ENCODE data around the gene MN1.

The MN1 gene

DNA sequence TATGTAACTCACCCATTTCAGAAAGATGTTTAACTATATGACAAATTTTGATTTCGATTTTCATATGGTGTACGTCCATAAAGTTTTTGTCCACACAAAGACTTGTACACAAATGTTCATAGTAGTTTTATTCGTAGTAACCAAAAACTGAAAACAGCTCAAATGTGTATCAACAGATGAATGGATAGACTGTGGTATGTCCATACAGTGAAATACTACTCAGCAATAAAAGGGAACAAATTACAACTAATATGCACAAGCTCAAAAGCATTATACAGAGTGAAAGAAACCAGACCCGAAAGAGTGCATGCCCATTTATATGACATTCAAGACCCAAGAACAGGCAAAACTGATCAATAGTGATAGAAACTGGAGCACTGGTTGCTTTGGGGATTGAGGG lies 64.0 kb downstream of the MN1 start:
- no peaks in the 10 kb centered on the region for H3F3A ChIP-seq (ENCODE audit: control insufficient read depth, insufficient read depth)
- TF ChIP-seq EZH2phosphoT487 (IDR thresholded peaks at IDR 0.05; ENCODE audit: borderline replicate concordance, low read length) = no peak
- TF ChIP-seq, protein P1, sequence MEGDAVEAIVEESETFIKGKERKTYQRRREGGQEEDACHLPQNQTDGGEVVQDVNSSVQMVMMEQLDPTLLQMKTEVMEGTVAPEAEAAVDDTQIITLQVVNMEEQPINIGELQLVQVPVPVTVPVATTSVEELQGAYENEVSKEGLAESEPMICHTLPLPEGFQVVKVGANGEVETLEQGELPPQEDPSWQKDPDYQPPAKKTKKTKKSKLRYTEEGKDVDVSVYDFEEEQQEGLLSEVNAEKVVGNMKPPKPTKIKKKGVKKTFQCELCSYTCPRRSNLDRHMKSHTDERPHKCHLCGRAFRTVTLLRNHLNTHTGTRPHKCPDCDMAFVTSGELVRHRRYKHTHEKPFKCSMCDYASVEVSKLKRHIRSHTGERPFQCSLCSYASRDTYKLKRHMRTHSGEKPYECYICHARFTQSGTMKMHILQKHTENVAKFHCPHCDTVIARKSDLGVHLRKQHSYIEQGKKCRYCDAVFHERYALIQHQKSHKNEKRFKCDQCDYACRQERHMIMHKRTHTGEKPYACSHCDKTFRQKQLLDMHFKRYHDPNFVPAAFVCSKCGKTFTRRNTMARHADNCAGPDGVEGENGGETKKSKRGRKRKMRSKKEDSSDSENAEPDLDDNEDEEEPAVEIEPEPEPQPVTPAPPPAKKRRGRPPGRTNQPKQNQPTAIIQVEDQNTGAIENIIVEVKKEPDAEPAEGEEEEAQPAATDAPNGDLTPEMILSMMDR (IDR thresholded peaks at IDR 0.05; ENCODE audit: low read depth, low read length, poor library complexity, severe bottlenecking) = no peak
- no peaks in the 10 kb centered on the region for H3K9me2 ChIP-seq (replicated peaks; ENCODE audit: control insufficient read depth, low read length)
- H3K27me3 ChIP-seq (ENCODE audit: control insufficient read depth, low read length) = no peaks in the 10 kb centered on the region
- no peaks in the 10 kb centered on the region for H3K36me3 ChIP-seq (ENCODE audit: control insufficient read depth, low read length)
- H3K79me2 ChIP-seq (ENCODE audit: control insufficient read depth, low read length) = no peaks in the 10 kb centered on the region
- no peak overlapping the region for H3K27ac ChIP-seq (ENCODE audit: low read depth, low read length)
- H3K4me3 ChIP-seq (ENCODE audit: low read length) = no peak overlapping the region
- no peak overlapping the region for H3K4me2 ChIP-seq (ENCODE audit: low read length)
- no peaks in the 10 kb centered on the region for H4K20me1 ChIP-seq (ENCODE audit: control insufficient read depth, insufficient read depth, low read depth, low read length)
- no peaks in the 10 kb centered on the region for H3K9me3 ChIP-seq (ENCODE audit: control insufficient read depth, insufficient read depth, low read length)
- H3K4me1 ChIP-seq (ENCODE audit: control insufficient read depth, low read length) = no peaks in the 10 kb centered on the region

DNA sequence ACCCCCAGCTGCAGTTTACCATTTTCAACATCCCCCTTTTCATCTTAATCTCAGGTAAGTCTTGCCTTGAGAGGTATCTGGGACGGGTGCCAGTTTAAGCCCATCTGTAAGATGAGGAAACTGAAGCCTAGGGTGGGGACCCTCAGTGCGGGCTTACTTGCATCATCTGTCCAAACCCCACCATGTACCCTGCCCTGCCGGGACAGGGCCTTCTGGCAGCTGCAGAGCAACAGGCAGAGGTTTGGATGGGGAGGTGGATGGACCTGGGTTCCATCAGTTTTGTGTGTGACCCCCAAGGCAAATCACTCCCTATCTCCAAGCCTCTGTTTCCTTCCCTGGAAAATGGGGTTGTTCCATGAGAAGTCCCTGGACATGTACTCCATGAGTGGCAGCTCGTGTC lies 67.5 kb downstream of the MN1 start:
- Histone ChIP-seq H3K79me2 (ENCODE audit: control insufficient read depth, low read length) (no peaks in the 10 kb centered on the region), H3K27ac (ENCODE audit: low read depth, low read length) (no peak overlapping the region), H3K4me2 (ENCODE audit: low read length) (no peak overlapping the region), H3K9me3 (ENCODE audit: control insufficient read depth, insufficient read depth, low read length) (no peaks in the 10 kb centered on the region), H3K27me3 (ENCODE audit: control insufficient read depth, low read length) (no peaks in the 10 kb centered on the region), H3K36me3 (ENCODE audit: control insufficient read depth, low read length) (no peaks in the 10 kb centered on the region), H4K20me1 (ENCODE audit: control insufficient read depth, insufficient read depth, low read depth, low read length) (no peaks in the 10 kb centered on the region), H3K9me2 (replicated peaks; ENCODE audit: control insufficient read depth, low read length) (no peaks in the 10 kb centered on the region), H3K4me3 (ENCODE audit: low read length) (no peak overlapping the region), H3F3A (ENCODE audit: control insufficient read depth, insufficient read depth) (no peaks in the 10 kb centered on the region), H3K4me1 (ENCODE audit: control insufficient read depth, low read length) (no peaks in the 10 kb centered on the region)
- no peak for TF ChIP-seq EZH2phosphoT487 (IDR thresholded peaks at IDR 0.05; ENCODE audit: borderline replicate concordance, low read length)
- TF ChIP-seq, protein P1 (IDR thresholded peaks at IDR 0.05; ENCODE audit: low read depth, low read length, poor library complexity, severe bottlenecking) = no peak

DNA sequence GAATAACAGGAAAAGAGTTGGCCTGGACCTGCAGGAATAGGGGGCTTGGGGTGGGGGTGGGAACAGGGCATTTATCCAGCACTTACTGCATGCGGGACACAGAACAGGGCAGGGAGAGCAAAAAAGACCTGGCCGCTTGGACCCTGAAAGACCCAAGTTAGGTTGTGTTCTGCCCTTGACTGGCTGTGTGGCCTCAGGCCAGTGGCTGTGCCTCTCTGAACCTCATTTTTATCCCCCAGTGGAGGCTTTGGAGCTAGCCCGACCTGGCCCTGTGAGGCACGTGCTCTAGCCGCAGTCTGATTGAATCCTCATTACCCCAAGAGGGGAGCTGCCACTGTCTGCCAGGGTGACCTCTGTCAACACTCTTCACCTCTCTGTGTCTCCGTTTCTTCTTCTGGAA lies 68.7 kb downstream of the MN1 start:
- Histone ChIP-seq H3K9me2 (replicated peaks; ENCODE audit: control insufficient read depth, low read length) (no peaks in the 10 kb centered on the region), H3K27me3 (ENCODE audit: control insufficient read depth, low read length) (no peaks in the 10 kb centered on the region), H4K20me1 (ENCODE audit: control insufficient read depth, insufficient read depth, low read depth, low read length) (no peaks in the 10 kb centered on the region), H3K9me3 (ENCODE audit: control insufficient read depth, insufficient read depth, low read length) (no peaks in the 10 kb centered on the region), H3K4me1 (ENCODE audit: control insufficient read depth, low read length) (no peaks in the 10 kb centered on the region), H3K4me3 (ENCODE audit: low read length) (no peak overlapping the region), H3K4me2 (ENCODE audit: low read length) (no peak overlapping the region), H3F3A (ENCODE audit: control insufficient read depth, insufficient read depth) (no peaks in the 10 kb centered on the region), H3K36me3 (ENCODE audit: control insufficient read depth, low read length) (no peaks in the 10 kb centered on the region), H3K79me2 (ENCODE audit: control insufficient read depth, low read length) (no peaks in the 10 kb centered on the region), H3K27ac (ENCODE audit: low read depth, low read length) (no peak overlapping the region)
- TF ChIP-seq EZH2phosphoT487 (IDR thresholded peaks at IDR 0.05; ENCODE audit: borderline replicate concordance, low read length) = no peak
- TF ChIP-seq, protein P1 (IDR thresholded peaks at IDR 0.05; ENCODE audit: low read depth, low read length, poor library complexity, severe bottlenecking) = no peak

DNA sequence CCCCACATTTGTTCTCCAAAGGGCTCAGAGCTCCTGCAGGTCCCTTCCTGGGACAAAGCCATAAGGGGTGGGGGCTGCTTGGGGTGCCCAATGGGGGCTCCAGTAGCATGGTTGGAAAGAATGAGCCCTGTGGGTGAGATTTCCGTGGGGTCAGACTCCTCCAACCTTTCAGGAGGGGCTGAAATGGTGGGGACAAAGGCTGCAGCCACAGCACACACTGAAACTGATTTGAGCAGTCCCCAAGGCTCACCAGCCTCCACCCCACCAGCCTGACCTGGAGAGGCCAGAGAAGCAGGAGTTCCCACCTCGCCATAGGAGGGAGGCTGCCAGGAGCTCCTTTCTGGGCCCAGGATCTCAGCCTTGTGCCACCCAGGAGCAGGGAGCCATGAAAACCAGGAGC lies 69.2 kb downstream of the MN1 start:
- no peak for TF ChIP-seq EZH2phosphoT487 (IDR thresholded peaks at IDR 0.05; ENCODE audit: borderline replicate concordance, low read length)
- TF ChIP-seq, protein P1 (IDR thresholded peaks at IDR 0.05; ENCODE audit: low read depth, low read length, poor library complexity, severe bottlenecking) = no peak
- no peaks in the 10 kb centered on the region for H3K79me2 ChIP-seq (ENCODE audit: control insufficient read depth, low read length)
- H3K27me3 ChIP-seq (ENCODE audit: control insufficient read depth, low read length) = no peaks in the 10 kb centered on the region
- no peaks in the 10 kb centered on the region for H3K36me3 ChIP-seq (ENCODE audit: control insufficient read depth, low read length)
- H3K4me3 ChIP-seq (ENCODE audit: low read length) = no peak overlapping the region
- no peak overlapping the region for H3K4me2 ChIP-seq (ENCODE audit: low read length)
- H3F3A ChIP-seq (ENCODE audit: control insufficient read depth, insufficient read depth) = no peaks in the 10 kb centered on the region
- H4K20me1 ChIP-seq (ENCODE audit: control insufficient read depth, insufficient read depth, low read depth, low read length) = no peaks in the 10 kb centered on the region
- H3K9me2 ChIP-seq (replicated peaks; ENCODE audit: control insufficient read depth, low read length) = no peaks in the 10 kb centered on the region
- no peaks in the 10 kb centered on the region for H3K9me3 ChIP-seq (ENCODE audit: control insufficient read depth, insufficient read depth, low read length)
- H3K27ac ChIP-seq (ENCODE audit: low read depth, low read length) = no peak overlapping the region
- H3K4me1 ChIP-seq (ENCODE audit: control insufficient read depth, low read length) = peaks cover 2% of the 10 kb centered on the region

Measured in DOHH2 (cell line).